Retinal pigment epithelial cell (primary cell): Measurements from ENCODE around the gene CNGA1.

Source experiments
- DNase-seq: peaks from one replicate; pipeline ENCODE4 v3.0.0-alpha.2; 2010; ENCODE audit warnings: low read depth
- H3K4me3 ChIP-seq: 2 replicates; pipeline ENCODE4 v1.5.1; 2011; ENCODE audit warnings: mild to moderate bottlenecking, low read length, control low read depth, moderate library complexity
- CTCF ChIP-seq: conservative IDR thresholded peaks from 2 replicates; pipeline ENCODE4 v1.5.1; 2011; ENCODE audit warnings: low read depth, low read length, control low read depth, inconsistent platforms

CNGA1 gene

DNA sequence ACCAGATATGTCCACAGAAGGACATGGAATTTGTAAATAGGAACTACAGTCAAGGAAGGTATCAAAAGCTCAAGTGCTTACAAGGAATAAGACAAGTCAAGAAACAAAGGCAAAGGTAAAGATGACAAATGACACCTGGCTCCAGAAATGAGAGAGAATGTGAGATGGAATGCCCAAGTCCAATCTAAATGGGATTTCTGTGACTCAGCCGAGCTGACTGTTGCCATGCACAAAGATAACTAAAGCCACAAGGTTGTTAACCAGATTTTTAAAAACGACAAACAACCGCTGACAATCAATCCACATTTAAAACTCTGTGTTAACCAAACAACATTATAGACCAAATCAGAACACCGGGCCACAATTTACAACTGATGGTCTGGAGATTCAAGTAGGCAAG lies 103.2 kb downstream of the CNGA1 start:
- H3K4me3 ChIP-seq: peak overlapping the region; percentile 93
- TF ChIP-seq CTCF: no peak
- DNase-seq: no peak

GRCh38 chr4:47907089-47907646 lies 109.3 kb downstream of the CNGA1 start:
- DNase-seq: no peak
- no peak for TF ChIP-seq CTCF
- H3K4me3 ChIP-seq: no peak overlapping the region

- H3K4me3 ChIP-seq: no peak overlapping the region
- no peak for DNase-seq
- no peak for TF ChIP-seq CTCF
Observed at GRCh38 chr4:47899639-47900038, 116.8 kb downstream of the CNGA1 start.

- TF ChIP-seq CTCF: no peak
- no peak for DNase-seq
- H3K4me3 ChIP-seq: no peak overlapping the region
Observed at GRCh38 chr4:47891928-47892327, 124.6 kb downstream of the CNGA1 start.
